GM18907 (cell line): ENCODE results near the gene THUMPD2.

Source experiments
- ATAC-seq: cut with Tn5 transposase; IDR thresholded peaks from one replicate; pipeline ENCODE4 v1.9.1; 2021; ENCODE audit warnings: mild to moderate bottlenecking, moderate library complexity; ENCODE audit not compliant: unreplicated experiment

THUMPD2 gene

DNA sequence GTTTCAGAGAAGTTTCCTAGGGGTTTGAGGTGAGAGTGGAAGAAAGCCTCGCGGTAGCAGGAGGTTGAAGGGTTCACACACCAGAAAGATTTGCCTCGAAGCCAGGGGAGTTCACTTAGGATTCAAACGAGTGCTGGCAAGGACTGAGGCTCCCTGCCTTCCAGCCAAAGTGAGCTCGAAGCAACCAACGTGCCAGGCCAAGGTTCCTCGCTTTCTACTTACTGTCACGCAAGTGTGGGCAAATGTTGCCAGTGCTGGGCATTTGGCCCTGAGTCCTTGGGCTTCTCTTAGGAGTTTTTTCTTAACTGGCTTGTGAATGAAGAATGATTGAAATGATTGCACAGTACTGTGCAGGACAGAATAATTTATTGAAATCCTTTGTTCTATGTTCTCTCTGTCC, 59.7 kb downstream of the THUMPD2 start:
- no peak for ATAC-seq

DNA sequence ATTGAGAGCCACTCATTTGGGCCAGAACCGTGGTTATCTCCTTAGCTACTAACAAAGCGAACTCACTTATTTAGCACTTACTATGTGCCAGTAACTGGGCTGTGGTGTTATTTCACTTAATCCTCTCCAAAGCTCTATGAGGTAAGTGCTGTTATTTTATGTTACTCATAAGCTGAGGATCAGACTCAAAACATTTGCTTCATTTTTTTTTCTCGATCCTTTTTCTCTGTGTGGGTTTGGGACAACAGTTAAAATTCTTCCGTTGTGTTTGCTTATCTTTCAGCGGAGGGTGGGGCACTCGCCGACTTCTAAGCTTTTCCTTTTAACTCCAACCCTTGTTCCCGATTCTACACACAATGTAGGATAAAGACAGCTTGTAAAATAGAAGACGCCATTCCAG, 60.6 kb downstream of the THUMPD2 start:
- no peak for ATAC-seq

DNA sequence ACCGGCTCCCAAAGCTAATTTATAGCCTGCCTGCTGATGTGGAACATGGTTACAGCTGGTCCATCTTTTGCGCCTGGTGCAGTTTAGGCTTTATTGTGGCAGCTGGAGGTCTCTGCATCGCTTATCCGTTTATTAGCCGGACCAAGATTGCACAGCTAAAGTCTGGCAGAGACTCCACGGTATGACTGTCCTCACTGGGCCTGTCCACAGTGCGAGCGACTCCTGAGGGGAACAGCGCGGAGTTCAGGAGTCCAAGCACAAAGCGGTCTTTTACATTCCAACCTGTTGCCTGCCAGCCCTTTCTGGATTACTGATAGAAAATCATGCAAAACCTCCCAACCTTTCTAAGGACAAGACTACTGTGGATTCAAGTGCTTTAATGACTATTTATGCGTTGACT, 62.0 kb downstream of the THUMPD2 start:
- ATAC-seq: no peak

DNA sequence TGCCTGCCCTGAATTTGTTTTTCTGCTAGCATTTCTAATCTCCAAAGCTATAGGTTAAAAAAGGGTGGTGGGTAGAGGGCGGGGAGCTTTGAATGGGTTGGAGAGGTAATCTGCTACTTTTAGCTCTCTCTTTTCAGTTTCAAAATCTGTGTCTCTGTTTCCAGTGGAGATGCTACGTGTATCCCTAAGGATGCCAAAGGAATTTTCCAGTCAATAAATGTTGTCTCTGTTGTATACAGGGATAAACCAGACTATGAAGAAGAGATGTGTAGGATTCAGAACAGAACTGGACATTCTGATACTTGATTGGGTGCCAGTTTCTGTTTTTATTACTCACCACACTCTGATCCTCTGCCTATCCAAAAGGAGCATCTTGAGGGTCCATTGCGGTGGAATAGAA, 63.2 kb downstream of the THUMPD2 start:
- ATAC-seq: no peak

DNA sequence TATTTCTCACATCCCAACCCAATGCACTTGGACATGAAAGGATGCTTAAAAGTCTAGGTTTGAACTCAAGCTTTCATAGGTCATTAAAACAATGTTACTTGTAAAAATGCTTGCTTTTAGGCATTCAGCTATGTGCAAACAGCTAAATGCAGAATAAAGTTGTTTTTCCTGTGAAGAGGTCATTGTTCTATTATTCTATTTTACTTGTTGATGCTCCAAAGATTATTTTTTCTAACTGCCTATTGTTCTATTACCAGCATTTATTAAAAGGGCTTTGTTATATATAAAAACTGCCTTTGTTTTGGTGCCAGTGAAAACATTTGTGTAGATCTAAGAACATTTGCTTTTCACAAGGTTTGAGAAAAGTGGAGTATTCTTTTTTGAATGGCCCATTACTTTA, 64.0 kb downstream of the THUMPD2 start:
- no peak for ATAC-seq

DNA sequence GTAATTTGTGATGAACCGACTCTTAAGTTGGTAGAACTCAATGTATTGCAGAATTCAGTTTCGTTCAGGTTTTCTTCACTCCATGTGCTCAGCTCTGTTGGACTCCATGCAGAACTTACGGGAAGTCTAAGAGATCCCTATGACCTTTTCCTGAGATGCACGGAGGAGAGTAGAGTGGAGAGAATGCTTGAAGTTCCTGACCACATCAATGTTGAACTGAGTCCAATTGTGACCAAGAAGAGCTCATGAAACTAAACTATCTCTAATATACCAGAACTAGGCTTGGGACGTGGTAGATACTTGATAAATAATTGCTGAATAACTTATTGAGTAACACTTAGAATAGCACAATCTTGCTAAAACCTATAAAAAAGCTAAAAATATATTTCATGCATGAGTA, 66.1 kb downstream of the THUMPD2 start:
- ATAC-seq: no peak

DNA sequence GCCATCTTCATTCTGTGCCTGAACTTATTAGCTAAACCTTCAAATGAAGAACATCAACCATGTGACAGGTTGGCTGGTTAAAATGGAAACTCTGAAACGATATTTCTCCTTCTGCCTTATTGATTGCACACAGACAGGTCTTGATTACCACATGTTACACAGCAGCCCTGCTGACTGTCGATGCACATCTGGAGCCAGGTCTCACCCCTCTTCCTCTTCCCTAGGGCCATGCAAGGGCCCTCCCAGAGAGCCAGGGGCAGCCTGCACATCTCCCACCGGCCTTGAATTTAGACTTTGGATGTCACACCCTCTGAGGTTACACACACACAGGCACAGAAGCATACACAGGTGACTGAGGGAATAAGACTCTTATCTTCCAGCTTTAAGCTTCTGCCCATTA, 68.3 kb downstream of the THUMPD2 start:
- ATAC-seq: no peak

DNA sequence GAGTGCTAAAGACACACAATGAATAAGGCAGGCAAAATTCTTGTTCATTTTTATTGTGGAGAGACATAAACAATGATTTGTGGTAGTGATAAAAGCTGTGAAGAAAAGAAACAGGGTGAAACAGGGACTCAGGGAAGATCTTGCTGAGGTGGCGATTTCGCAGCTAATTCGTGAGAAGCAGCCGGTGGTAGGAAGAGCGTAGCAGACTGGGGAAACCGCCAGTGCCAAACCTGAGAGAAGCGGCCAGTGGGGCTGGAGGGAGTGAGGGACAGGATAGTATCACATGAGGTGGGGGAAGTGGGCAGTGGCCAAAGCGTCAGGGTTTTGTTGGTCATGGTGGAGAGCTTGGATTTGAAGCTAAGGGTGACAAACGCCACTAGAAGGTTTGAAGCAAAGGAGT, 71.1 kb downstream of the THUMPD2 start:
- ATAC-seq: no peak

DNA sequence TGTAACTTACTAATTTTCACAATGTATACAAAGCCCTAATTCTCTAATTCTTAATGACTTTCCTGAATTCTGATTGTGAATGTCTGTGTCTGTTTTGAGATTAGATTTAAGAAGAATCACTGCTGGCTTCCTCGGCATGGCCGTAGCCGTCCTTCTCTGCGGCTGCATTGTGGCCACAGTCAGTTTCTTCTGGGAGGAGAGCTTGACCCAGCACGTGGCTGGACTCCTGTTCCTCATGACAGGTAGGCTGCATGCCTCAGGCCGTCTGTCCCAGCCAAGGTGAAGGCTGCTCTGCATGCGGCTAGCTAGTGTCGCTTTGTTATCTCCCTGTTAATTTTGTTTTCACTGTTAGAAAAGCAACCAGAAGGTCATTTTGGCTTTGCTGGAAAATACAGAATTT, 72.1 kb downstream of the THUMPD2 start:
- no peak for ATAC-seq

DNA sequence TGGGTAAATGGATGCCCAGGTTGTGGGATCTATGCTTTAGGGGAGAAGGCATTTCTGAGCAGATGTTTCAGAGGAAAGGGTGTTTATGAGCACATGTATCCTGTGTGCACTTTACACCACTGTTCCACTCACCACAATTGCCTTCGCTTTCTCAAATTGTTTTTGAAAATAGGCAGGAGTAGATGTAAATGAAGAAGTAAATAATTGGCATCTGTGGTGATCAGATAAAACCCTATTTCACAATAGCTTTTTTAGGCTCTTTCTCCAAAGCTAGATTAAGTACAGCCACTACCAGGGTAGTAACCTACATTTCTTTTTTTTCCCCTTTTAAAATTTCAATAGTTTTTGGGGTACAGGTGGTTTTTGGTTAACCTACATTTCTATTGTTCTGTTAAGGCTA, 72.7 kb downstream of the THUMPD2 start:
- no peak for ATAC-seq

DNA sequence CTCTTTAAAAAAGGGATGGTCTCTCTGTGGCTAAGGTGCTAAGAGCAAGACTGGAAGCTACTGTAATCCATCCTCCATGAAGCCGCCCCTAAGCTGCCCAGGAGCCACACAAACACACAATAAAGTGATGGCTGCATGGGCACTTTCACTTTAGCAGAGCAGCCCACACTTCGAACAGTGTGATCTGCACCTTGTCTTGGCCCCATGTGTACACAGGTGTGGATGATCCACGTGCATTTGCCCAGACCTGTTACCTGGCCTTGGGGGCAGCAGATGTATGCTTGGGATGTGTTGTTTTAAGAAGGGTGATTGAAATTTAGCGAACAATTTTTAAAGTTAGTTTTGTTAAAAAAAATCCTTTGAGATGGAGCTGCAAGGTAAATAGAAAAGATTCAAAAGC, 73.4 kb downstream of the THUMPD2 start:
- ATAC-seq: no peak

DNA sequence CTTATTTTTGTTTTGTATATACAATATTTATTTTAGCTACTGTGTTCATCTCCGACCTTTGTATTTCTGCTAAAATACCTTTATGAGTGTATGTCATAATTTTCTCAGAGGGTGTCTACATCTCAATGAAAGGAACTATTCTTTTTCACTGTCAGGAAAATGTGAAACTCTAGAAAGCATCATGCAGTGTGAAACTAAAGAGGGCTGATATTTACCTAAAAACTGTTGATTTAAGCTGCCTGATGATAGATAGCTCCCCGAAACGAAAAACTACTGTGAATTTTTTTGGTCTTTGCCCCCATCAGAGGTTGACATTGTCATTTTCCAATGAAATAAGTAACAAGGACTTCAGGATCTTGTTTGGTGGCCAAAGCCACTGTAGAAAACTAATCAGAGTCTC, 74.5 kb downstream of the THUMPD2 start:
- no peak for ATAC-seq

DNA sequence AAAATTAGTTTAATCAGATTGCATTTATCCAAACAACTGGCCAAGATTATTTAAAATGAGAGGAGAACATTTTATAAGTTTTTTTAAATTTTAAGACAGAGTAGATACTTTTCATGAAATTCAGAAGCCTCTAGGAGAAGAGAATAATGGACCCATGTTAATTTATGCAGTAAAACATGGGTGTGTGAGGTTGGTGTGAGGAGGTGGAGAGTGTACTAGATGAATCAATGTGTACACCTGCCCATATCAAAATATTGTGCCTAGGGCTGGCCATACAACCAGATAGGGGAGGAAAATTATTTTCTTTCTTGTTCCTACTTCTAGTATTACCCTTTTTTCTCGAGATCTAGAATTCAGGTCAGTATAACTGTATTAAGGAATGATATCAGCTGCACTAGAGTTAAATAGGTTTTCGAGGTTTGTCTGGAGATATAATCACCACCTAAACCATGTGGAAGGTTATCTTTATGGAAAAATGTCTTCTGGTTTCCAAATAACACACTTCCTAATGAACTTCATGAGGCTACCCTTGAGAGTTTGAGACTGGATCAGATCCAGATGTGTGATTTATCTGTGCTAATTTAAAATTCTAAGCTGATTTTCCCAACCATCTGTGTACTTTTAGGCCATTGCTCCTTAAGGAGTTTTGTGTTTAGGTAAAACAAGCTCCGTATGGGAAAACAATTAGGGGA, 75.7 kb downstream of the THUMPD2 start:
- no peak for ATAC-seq

DNA sequence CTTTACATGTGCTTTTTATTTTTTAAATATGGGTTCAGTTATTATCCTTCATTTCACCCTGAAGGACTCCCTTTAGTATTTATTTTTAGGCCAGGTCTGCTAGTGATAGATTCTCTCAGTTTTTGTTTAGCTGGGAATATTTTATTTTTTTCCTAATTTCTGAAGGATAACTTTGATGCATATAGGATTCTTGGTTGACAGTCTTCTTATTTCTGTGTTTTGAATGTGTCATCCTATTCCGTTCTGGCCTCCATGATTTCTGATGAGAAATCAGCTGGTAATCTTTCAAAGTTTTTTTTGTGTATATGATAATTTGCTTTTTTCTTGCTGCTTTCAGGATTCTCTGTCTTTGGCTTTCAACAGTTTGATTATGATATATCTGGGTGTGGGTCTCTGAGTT, 77.9 kb downstream of the THUMPD2 start:
- ATAC-seq: no peak

DNA sequence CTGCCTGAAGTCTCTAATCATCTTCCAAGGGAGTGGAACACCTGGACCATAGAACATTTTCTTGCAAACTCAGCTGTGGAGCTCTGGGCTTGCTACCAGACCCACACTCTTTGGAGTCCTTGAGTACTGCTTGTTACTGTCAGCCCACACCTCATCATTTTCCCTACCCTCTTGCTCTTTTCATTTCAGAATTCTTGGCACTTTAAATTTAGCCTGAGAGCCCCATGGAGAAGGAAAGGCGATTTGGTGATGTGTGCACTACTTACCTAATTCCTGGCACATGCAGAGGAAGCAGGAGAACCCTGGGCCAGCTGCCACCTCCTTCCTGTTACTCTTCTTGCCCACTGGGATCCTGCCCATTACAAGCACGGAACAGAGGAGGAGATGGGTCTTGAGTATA, 81.6 kb downstream of the THUMPD2 start:
- no peak for ATAC-seq

DNA sequence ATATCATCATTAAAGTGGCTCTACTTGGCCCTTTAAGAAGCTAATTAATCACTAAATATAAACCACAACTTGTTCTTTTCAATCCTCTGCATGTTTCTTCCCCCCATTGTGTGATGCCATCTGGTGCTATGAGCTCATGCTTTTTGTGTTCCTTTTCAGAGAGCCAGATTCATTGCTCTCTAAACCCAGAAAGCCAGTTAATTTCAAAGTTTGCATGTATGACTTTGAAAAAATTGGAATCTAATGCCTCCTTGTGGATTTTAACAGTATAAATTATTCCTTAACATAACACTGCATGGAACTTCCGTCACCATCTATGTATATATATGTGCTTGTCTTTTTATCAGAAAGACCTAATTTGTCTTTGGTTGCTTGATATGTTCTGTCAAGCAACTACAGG, 82.2 kb downstream of the THUMPD2 start:
- ATAC-seq: no peak

DNA sequence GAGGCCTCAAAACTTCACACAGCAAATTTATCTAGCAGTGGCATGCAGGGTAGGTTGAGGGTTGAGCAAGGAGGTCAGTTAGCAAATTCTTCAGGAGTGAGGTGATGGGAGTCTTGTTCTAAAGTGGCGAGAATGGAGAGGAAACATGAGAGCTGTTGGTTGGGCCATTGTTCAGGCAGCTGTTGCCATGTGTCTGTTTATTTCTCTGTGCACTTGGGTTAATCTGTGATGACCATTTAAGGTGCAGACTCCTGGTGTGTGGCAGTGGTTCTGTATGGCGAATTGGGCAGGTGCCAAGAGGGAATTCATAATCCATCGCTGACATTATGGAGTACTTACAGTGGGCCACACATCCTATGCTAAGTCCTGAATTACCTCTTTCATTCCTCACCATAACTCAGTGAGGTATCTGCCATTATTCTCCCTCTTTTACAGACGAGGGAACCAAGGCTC, 82.9 kb downstream of the THUMPD2 start:
- ATAC-seq: no peak

DNA sequence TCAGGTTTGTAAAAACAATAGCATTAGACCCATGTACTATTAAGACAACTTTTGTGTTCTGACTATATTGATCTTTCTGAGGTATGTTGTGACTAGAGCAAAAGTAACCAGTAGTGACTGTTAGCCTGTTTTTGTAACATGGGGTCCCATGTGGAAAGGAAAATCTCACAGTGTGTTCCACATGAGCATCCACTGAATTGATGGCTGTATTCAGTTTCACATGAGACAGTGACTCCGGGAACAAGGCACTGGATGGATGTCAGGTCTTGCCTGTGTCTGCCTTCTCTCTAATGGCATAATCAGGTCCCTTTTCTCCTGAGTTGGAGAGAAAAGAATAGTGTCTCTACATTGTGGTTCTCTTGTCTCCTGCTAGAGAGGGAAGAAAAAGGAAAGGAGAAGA, 85.8 kb downstream of the THUMPD2 start:
- no peak for ATAC-seq

DNA sequence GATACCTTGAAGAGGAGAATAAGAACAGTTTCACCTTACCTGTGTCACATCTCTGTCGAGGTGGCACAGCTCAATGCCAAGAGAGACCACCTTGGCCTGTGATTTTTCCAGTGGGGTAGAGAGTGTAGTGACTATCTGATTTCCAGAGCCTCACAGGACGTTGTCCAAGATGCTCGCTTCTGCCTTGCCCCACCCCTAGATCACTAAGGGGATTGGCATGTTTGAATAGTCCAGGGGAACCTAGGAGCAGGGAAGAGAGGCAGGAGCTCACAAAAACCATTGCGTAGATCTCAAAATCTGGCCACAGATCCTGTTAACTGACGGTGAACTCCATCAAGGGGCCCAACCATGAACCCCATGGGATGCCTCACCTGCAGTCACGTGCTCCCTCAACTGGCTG, 89.2 kb downstream of the THUMPD2 start:
- no peak for ATAC-seq

DNA sequence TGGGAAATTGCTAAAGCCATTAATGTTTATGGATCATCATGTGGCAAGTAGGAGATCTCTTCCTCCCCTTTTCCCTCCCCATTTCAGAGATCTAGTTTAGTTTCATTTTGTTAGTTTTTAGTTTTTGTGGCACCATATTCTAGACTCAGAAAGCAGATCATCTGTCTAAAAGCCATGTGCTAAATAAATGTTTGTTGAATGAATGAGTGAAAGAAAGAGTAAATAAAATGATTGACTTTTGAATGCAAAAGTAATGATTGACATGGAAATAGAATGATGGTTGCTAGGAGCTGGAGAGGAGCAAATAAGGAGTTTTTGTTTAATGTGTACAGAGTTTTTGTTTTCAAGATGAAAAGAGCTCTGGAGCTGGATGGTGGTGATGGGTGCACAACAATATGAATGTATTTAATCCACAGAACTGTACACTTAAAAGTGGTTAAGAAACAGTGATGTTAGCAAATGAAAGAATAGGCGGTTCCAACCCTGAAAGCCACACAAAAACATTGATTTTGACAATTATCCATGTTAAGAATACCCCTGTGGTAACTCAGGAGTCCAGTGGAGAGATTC, 89.7 kb downstream of the THUMPD2 start:
- no peak for ATAC-seq

DNA sequence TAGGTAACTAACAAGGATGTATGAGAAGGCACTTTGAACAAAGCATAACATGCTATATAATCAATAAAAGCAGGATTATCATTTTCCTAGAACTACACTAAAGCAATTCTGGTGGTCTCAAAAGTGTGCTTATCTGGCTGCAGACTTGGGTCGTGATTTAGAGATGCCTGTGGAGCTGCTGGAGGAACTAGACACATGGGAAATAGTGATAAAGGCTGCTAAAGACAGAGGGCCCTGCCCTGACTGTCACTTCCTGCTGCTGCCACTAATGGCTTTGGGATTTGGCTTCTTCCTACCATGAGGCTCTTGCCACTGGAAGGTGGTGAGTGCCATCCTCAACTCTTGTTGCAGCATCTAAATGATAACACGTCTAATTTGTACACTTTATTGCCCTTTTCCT, 90.9 kb downstream of the THUMPD2 start:
- ATAC-seq: no peak

DNA sequence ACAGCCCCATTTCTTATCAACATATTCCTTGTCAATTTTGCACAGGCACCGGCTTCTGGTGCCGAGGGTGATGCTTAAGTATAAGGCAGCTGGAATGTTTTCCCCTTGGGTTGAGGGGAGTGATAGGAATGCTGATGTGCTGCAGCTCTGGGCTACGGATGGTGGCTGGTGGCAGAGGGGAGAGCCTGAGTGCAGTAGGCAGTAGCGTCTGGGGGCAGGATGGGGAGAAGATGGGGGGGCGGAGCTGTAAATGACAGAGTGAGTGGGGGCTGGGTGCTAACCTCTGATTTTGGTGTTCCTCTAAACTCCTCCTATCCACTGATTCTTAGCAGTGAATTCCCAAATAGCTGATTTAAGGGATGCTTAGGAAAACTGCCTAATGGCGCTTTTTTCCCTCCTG, 92.6 kb downstream of the THUMPD2 start:
- ATAC-seq: no peak
